ENCODE measurements around the gene SNAP23. TPM values are rescaled to one million over a fixed set of nuclear protein-coding genes. Genes with fewer than 3 reads are reported as not detected.

The SNAP23 gene
- total RNA-seq, 1 donor from 2014 or later: 68.6 TPM

DNA sequence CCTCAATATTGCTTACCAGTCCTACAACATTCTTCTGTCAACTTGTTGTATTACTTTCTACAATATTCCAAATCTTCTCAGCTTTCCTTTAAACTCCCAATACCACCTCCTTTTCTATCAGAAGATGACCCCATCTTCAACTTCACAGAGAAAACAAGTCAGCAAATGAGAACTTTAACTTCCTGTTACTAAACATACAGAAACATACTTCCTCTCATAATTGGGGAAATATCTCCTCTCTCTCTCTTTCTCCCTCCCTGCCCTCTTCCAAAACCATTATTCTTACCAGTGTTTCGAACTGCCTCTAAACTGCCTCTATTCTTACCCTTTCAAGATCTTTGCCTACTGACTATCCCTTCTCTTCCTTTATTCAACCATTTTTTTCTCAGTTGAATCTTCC is 1.8 kb upstream of the SNAP23 start:
- H3K4me3 ChIP-seq (ENCODE audit: low read depth, low read length): no peak overlapping the region
- TF ChIP-seq CTCF (conservative IDR thresholded peaks at IDR 0.05; ENCODE audit: low read depth, low read length): no peak
- no peak for DNase-seq (ENCODE audit: low read depth)

GRCh38 chr15:42494998-42495360 is 455 bp upstream of the SNAP23 start:
- DNase-seq (ENCODE audit: low read depth): peak; percentile 66
- TF ChIP-seq CTCF (conservative IDR thresholded peaks at IDR 0.05; ENCODE audit: low read depth, low read length): no peak
- peak overlapping the region; percentile 97 for H3K4me3 ChIP-seq (ENCODE audit: low read depth, low read length)

DNA sequence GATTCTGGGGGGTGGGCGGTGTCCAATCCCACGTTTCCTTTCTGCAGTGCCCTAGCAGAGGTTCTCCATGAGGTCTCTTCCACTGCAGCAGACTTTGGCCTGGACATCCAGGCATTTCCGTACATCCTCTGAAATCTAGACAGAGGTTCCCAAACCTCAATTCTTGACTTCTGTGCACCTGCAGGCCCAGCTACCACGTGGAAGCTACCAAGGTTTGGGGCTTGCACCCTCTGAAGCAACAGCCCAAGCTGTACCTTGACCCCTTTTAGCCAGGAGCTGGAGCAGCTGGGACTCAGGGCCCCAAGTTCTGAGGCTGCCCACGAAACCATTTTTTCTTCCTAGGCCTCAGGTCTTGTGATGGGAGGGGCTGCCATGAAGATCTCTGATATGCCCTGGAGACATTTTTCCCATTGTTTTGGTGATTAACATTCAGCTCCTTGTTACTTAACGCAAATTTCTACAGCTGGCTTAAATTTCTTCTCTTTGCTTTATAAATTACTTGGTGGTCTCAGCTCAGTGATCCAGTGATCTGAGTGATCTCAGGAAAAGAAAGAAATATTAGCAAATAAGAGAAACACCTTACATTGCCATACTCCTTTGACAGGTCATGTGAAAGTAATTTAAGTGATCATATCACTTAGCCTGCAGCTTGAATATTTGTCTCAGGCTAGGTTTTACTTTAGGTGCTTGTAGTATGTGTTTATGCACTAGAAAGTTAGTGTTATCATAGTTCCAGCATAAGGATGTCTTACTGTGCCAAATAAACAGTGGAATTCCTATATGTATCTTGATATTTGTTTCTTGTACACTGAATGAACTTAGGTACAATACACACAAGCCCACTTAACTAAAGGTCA is 3.0 kb downstream of the SNAP23 start:
- TF ChIP-seq CTCF (conservative IDR thresholded peaks at IDR 0.05; ENCODE audit: low read depth, low read length): no peak
- DNase-seq (ENCODE audit: low read depth): no peak
- no peak overlapping the region for H3K4me3 ChIP-seq (ENCODE audit: low read depth, low read length)

- no peak for DNase-seq (ENCODE audit: low read depth)
- TF ChIP-seq CTCF (conservative IDR thresholded peaks at IDR 0.05; ENCODE audit: low read depth, low read length): no peak
- no peak overlapping the region for H3K4me3 ChIP-seq (ENCODE audit: low read depth, low read length)
Observed at GRCh38 chr15:42499858-42500609, 4.6 kb downstream of the SNAP23 start.

DNA sequence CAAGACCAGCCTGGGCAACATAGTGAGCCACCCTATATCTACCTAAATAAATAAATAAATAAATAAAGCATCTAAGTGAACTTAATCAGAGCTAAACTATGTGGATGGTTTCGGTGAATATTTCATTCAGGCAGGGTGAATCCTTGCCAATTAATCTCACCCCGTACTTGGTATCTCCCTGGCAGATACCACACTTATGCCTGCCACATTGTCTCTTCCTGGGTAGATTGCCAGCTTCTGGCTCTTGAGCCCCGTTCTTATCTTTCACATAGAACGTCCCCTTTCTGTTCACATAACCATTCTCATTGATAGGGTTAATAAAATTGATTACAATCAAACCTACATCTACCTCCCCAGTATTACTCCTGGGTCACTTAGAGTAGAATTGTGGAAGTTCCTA is 7.0 kb downstream of the SNAP23 start:
- no peak overlapping the region for H3K4me3 ChIP-seq (ENCODE audit: low read depth, low read length)
- TF ChIP-seq CTCF (conservative IDR thresholded peaks at IDR 0.05; ENCODE audit: low read depth, low read length): no peak
- no peak for DNase-seq (ENCODE audit: low read depth)

DNA sequence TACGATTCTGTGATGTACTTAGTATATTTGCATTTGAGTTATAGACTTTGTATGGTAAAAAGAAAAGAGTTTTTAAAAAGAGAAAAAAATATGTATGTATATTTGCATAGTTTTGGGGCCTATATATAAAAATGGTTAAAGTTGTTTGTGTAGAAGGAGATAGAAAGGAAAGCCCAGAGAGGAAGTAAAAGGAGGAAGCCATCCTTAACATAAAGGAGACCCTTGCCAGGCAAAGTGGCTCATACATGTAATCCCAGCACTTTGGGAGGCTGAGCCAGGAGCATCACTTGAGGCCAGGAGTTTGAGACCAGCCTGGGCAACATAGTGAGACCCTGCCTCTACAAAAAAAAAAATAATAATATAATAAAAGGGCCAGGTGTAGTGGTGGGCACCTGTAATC is 8.4 kb downstream of the SNAP23 start:
- no peak for TF ChIP-seq CTCF (conservative IDR thresholded peaks at IDR 0.05; ENCODE audit: low read depth, low read length)
- H3K4me3 ChIP-seq (ENCODE audit: low read depth, low read length): no peak overlapping the region
- no peak for DNase-seq (ENCODE audit: low read depth)
